ENCODE measurements around the gene VILL.

VILL gene

DNA sequence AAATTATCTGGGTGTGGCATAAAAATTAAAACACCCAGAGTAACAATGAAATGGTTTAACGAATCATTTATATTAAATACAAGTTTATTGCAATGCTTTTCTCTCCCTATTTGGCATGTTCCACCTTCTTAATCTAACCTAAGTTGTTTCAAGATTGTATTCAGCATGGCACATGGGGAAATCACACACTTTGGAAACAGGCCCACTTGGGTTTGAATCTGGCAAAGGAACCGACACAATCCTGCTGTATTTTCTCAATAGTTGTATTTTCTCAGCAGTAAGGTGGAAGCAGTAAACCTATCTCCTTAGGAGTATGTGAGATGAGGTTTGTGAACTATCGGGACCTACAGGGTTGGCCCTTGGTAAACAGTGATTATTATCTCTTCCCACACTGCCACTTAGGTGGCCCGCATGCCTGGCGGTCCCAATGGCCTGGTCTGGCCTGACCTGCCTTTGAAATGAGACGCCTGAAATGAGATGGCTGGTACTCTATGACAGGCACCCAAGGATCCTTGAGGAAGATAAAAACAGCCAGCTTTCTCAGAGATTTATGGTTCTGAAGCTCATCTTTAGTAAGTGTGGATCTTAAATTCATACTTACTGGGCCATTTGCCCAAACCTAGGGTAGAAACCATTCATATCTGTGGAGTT lies 45.3 kb upstream of the VILL start:
- H3K27ac ChIP-seq (ENCODE audit: low read length), result no peak overlapping the region
- H2AFZ ChIP-seq (ENCODE audit: low read length), result no peak overlapping the region
- 0 out of 2 replicates have a peak, but pooled peaks cover 3% of the 10 kb centered on the region for H3K4me1 ChIP-seq (ENCODE audit: low read length)
- H3K9ac ChIP-seq (ENCODE audit: low read length), result no peak overlapping the region
- no peaks in the 10 kb centered on the region for H3F3A ChIP-seq (ENCODE audit: insufficient read depth, low read length)
- H3K9me2 ChIP-seq (replicated peaks; ENCODE audit: insufficient read depth, low read length), result no peaks in the 10 kb centered on the region
- H3K4me2 ChIP-seq (ENCODE audit: low read depth, low read length), result no peak overlapping the region
- no peaks in the 10 kb centered on the region for H4K20me1 ChIP-seq (ENCODE audit: insufficient read depth, low read length)
- DNase-seq, result no peak
- TF ChIP-seq, protein P1, sequence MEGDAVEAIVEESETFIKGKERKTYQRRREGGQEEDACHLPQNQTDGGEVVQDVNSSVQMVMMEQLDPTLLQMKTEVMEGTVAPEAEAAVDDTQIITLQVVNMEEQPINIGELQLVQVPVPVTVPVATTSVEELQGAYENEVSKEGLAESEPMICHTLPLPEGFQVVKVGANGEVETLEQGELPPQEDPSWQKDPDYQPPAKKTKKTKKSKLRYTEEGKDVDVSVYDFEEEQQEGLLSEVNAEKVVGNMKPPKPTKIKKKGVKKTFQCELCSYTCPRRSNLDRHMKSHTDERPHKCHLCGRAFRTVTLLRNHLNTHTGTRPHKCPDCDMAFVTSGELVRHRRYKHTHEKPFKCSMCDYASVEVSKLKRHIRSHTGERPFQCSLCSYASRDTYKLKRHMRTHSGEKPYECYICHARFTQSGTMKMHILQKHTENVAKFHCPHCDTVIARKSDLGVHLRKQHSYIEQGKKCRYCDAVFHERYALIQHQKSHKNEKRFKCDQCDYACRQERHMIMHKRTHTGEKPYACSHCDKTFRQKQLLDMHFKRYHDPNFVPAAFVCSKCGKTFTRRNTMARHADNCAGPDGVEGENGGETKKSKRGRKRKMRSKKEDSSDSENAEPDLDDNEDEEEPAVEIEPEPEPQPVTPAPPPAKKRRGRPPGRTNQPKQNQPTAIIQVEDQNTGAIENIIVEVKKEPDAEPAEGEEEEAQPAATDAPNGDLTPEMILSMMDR (IDR thresholded peaks at IDR 0.05; ENCODE audit: low read length), result no peak
- TF ChIP-seq EZH2phosphoT487 (IDR thresholded peaks at IDR 0.05; ENCODE audit: low read length), result no peak
- TF ChIP-seq EZH2 (optimal IDR thresholded peaks at IDR 0.05; ENCODE audit: low read depth, low read length), result no peak
- no peaks in the 10 kb centered on the region for H3K79me2 ChIP-seq (ENCODE audit: low read length)
- H3K36me3 ChIP-seq (replicated peaks; ENCODE audit: insufficient read depth, low read length), result no peaks in the 10 kb centered on the region
- H3K4me3 ChIP-seq (ENCODE audit: low read length), result no peak overlapping the region
- no peaks in the 10 kb centered on the region for H3K9me3 ChIP-seq (replicated peaks; ENCODE audit: insufficient read depth, low read length)
- H3K27me3 ChIP-seq (replicated peaks; ENCODE audit: insufficient read depth, low read length), result no peaks in the 10 kb centered on the region

DNA sequence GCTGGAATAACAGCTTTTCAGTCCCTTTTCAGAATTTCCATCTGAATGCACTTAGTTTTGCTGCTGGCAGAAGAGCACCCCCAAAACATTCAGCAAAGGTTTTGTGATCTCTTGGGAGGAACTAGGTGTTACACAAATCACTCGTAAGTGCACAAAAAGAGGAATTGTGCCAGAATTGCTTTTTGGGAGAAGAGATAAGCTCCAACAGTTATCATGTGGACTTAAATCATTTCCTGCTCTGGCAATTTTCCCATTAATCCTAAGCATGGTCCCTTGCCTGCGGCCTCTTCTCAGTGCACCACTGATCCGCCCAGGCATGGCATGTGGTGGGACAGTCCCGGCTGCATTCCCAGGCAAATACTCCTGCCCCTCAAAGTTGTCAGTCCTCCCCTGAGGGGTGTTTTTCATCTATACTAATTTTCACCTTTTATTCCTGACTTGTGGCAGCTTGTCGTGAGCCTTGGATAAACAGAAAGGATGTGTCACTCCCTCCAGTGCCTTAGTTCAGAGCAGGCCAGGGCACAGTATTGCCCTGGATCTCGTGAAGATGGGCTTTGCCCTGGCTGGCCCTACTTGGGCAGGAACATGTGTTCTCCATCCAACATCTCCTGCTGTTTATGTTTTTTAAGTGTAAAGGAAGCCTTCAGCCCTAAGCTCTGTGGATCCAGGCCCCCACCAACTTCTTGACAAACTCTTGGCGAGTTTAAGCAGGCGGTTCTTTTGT lies 44.6 kb upstream of the VILL start:
- H4K20me1 ChIP-seq (ENCODE audit: insufficient read depth, low read length), result no peaks in the 10 kb centered on the region
- no peaks in the 10 kb centered on the region for H3K79me2 ChIP-seq (ENCODE audit: low read length)
- TF ChIP-seq EZH2 (optimal IDR thresholded peaks at IDR 0.05; ENCODE audit: low read depth, low read length) (no peak), EZH2phosphoT487 (IDR thresholded peaks at IDR 0.05; ENCODE audit: low read length) (no peak)
- TF ChIP-seq, protein P1 (IDR thresholded peaks at IDR 0.05; ENCODE audit: low read length), result no peak
- H3K9me3 ChIP-seq (replicated peaks; ENCODE audit: insufficient read depth, low read length), result no peaks in the 10 kb centered on the region
- no peak overlapping the region for H2AFZ ChIP-seq (ENCODE audit: low read length)
- H3K9ac ChIP-seq (ENCODE audit: low read length), result no peak overlapping the region
- no peak overlapping the region for H3K27ac ChIP-seq (ENCODE audit: low read length)
- no peaks in the 10 kb centered on the region for H3K9me2 ChIP-seq (replicated peaks; ENCODE audit: insufficient read depth, low read length)
- no peak for DNase-seq
- H3F3A ChIP-seq (ENCODE audit: insufficient read depth, low read length), result no peaks in the 10 kb centered on the region
- H3K36me3 ChIP-seq (replicated peaks; ENCODE audit: insufficient read depth, low read length), result no peaks in the 10 kb centered on the region
- H3K27me3 ChIP-seq (replicated peaks; ENCODE audit: insufficient read depth, low read length), result no peaks in the 10 kb centered on the region
- 0 out of 2 replicates have a peak, but pooled peaks cover 3% of the 10 kb centered on the region for H3K4me1 ChIP-seq (ENCODE audit: low read length)
- no peak overlapping the region for H3K4me2 ChIP-seq (ENCODE audit: low read depth, low read length)
- H3K4me3 ChIP-seq (ENCODE audit: low read length), result no peak overlapping the region

DNA sequence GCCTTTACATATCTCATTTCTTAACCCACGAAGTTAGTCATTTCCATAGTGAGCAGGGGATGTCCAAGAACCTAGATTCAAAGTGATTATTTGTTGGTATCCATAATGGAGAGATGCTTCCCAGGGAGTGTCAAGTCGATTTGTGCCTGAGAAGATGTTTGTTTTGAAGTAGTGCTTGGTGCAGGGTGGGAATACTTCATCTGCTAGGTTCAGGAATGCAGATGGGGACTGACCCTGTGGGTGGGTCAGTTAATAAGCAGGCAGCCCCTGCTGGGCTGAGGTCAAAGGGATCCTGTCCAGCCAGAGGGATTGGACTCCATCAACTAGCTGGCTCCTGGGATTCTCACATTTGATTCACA lies 44.1 kb upstream of the VILL start:
- 0 out of 2 replicates have a peak, but pooled peaks cover 3% of the 10 kb centered on the region for H3K4me1 ChIP-seq (ENCODE audit: low read length)
- H3K9me3 ChIP-seq (replicated peaks; ENCODE audit: insufficient read depth, low read length), result no peaks in the 10 kb centered on the region
- H4K20me1 ChIP-seq (ENCODE audit: insufficient read depth, low read length), result no peaks in the 10 kb centered on the region
- TF ChIP-seq, protein P1 (IDR thresholded peaks at IDR 0.05; ENCODE audit: low read length), result no peak
- TF ChIP-seq EZH2 (optimal IDR thresholded peaks at IDR 0.05; ENCODE audit: low read depth, low read length) (no peak), EZH2phosphoT487 (IDR thresholded peaks at IDR 0.05; ENCODE audit: low read length) (no peak)
- no peaks in the 10 kb centered on the region for H3K79me2 ChIP-seq (ENCODE audit: low read length)
- no peaks in the 10 kb centered on the region for H3K36me3 ChIP-seq (replicated peaks; ENCODE audit: insufficient read depth, low read length)
- H2AFZ ChIP-seq (ENCODE audit: low read length), result no peak overlapping the region
- no peak overlapping the region for H3K27ac ChIP-seq (ENCODE audit: low read length)
- H3K4me2 ChIP-seq (ENCODE audit: low read depth, low read length), result no peak overlapping the region
- no peak overlapping the region for H3K4me3 ChIP-seq (ENCODE audit: low read length)
- no peak overlapping the region for H3K9ac ChIP-seq (ENCODE audit: low read length)
- H3F3A ChIP-seq (ENCODE audit: insufficient read depth, low read length), result no peaks in the 10 kb centered on the region
- no peaks in the 10 kb centered on the region for H3K9me2 ChIP-seq (replicated peaks; ENCODE audit: insufficient read depth, low read length)
- H3K27me3 ChIP-seq (replicated peaks; ENCODE audit: insufficient read depth, low read length), result no peaks in the 10 kb centered on the region
- DNase-seq, result no peak
